HepG2 (cell line): ENCODE data around the gene ANKRD65. TPM values are rescaled to one million over a fixed set of nuclear protein-coding genes. Genes with fewer than 3 reads are reported as not detected.
A peak's percentile ranks its signal among the peaks of the same experiment; 100 is the strongest.

Experiments used
- ATF7 ChIP-seq, 2 experiments: fragments of 450-650 bp in 1 of 2; sonication (generic) in 1 of 2; formaldehyde crosslinking in 1 of 2; IDR thresholded peaks; 2 replicates each; pipeline versions ENCODE4 v1.4.0 to v1.6.1; 2016 to 2020; ENCODE audit warnings: antibody characterized with exemption in 1 of 2, mild to moderate bottlenecking in 1 of 2, missing genetic modification reagents in 1 of 2
- GABPB1 ChIP-seq: IDR thresholded peaks from 2 replicates; pipeline ENCODE4 v1.6.1; 2016; ENCODE audit warnings: mild to moderate bottlenecking, missing genetic modification reagents, moderate library complexity, missing compliant biosample characterization
- HMGA1 ChIP-seq: sonication (generic); formaldehyde crosslinking; conservative IDR thresholded peaks from 2 replicates; pipeline ENCODE4 v1.4.0; 2020; ENCODE audit warnings: missing genetic modification reagents
- HMGXB4 ChIP-seq, 2 experiments: sonication (generic) in 1 of 2; formaldehyde crosslinking in 1 of 2; IDR thresholded peaks; 2 replicates each; pipeline versions ENCODE4 v1.4.0 to v1.6.1; 2018 to 2020; ENCODE audit warnings: missing genetic modification reagents in 2 of 2, borderline replicate concordance in 1 of 2, low read depth in 1 of 2, mild to moderate bottlenecking in 1 of 2, missing biosample characterization in 1 of 2
- KDM2A ChIP-seq: sonication (generic); formaldehyde crosslinking; IDR thresholded peaks from 2 replicates; pipeline ENCODE4 v1.4.0; 2020; ENCODE audit warnings: low read depth, missing genetic modification reagents, borderline replicate concordance
- KDM6A ChIP-seq: IDR thresholded peaks from 2 replicates; pipeline ENCODE4 v1.6.1; 2016; ENCODE audit warnings: low read depth
- KLF11 ChIP-seq: IDR thresholded peaks from 2 replicates; pipeline ENCODE4 v1.6.1; 2016; ENCODE audit warnings: missing compliant biosample characterization
- KMT2B ChIP-seq: IDR thresholded peaks from 2 replicates; pipeline ENCODE4 v1.6.1; 2016; ENCODE audit warnings: missing genetic modification reagents, missing compliant biosample characterization
- RERE ChIP-seq: IDR thresholded peaks from 2 replicates; pipeline ENCODE4 v1.6.1; 2016; ENCODE audit warnings: low read depth, missing genetic modification reagents, missing compliant biosample characterization
- TCF7 ChIP-seq: sonication (generic); IDR thresholded peaks from 2 replicates; pipeline ENCODE4 v1.6.1; 2016; ENCODE audit warnings: antibody characterized with exemption, low read depth
- ZBTB20 ChIP-seq: sonication (generic); formaldehyde crosslinking; IDR thresholded peaks from 2 replicates; pipeline ENCODE4 v1.8.1; 2023; ENCODE audit warnings: missing genetic modification reagents, low read depth, mild to moderate bottlenecking, borderline replicate concordance
- ZFP41 ChIP-seq: sonication (generic); formaldehyde crosslinking; IDR thresholded peaks from 2 replicates; pipeline ENCODE4 v1.4.0; 2020; ENCODE audit warnings: mild to moderate bottlenecking, missing genetic modification reagents, borderline replicate concordance
- ZMYM4 ChIP-seq: sonication (generic); formaldehyde crosslinking; IDR thresholded peaks from 2 replicates; pipeline ENCODE4 v1.8.1; 2023; ENCODE audit warnings: mild to moderate bottlenecking, missing genetic modification reagents
- ZNF354B ChIP-seq: sonication (generic); formaldehyde crosslinking; IDR thresholded peaks from 2 replicates; pipeline ENCODE4 v1.8.0; 2022; ENCODE audit warnings: mild to moderate bottlenecking, missing genetic modification reagents
- ZNF543 ChIP-seq: sonication (generic); formaldehyde crosslinking; IDR thresholded peaks from 2 replicates; pipeline ENCODE4 v1.4.0; 2020; ENCODE audit warnings: mild to moderate bottlenecking, missing genetic modification reagents
- ZNF768 ChIP-seq: sonication (generic); formaldehyde crosslinking; IDR thresholded peaks from 2 replicates; pipeline ENCODE4 v1.4.0; 2020; ENCODE audit warnings: missing genetic modification reagents
- polyA plus RNA-seq, 8 experiments: library from polyadenylated mRNA; depleted of rRNA in 3 of 8; stranded (reverse) in 7 of 8; unstranded in 1 of 8; fragments of >200 nt; fragmentation: Illumina TruSeq in 4 of 8; extraction: Trizol in 4 of 8; gene quantifications; 2 replicates each; pipeline versions ENCODE4 v1.2.1 to v1.2.3, GENCODE V29; 2011 to 2016; ENCODE audit warnings: low read depth in 4 of 8, missing spikeins in 1 of 8, mixed read lengths in 1 of 8; ENCODE audit not compliant: insufficient read depth in 1 of 8
- total RNA-seq, 5 experiments: library from RNA; depleted of rRNA; stranded (reverse); fragments of >200 nt; fragmentation: Illumina TruSeq; extraction: Trizol; gene quantifications; 2 replicates each; pipeline ENCODE4 v1.2.3, GENCODE V29; 2016; ENCODE audit warnings: low read depth in 1 of 5
- TF ChIP-seq, protein P1 (sequence below): IDR thresholded peaks from 2 replicates; pipeline ENCODE4 v1.6.1; 2012; ENCODE audit warnings: low read length, improper control_type of control experiment

ANKRD65 gene
- total and polyA plus RNA-seq, 2 of the 13 experiments (the other 11 are each of a cell fraction or from before 2014, with no cell fraction given), result 12.1 to 30.1 TPM

- TF ChIP-seq HMGXB4 (CRISPR knock-in tag; IDR thresholded peaks at IDR 0.05; ENCODE audit: borderline replicate concordance in 1 of 2, low read depth in 1 of 2) (peak in 1 of 2 experiments; percentile 52; a peak in 1 of 4 replicates), KLF11 (CRISPR knock-in tag) (no peak), TCF7 (no peak), GABPB1 (peak; percentile 87), ZNF768 (no peak), ZBTB20 (CRISPR knock-in tag) (no peak), KDM6A (CRISPR knock-in tag) (0 out of 2 replicates have a peak, but pooled peaks have one; percentile 34), ATF7 (IDR thresholded peaks at IDR 0.05) (no peak), ATF7 (CRISPR knock-in tag; IDR thresholded peaks at IDR 0.05) (no peak), RERE (CRISPR knock-in tag) (no peak), KMT2B (CRISPR knock-in tag) (no peak), ZFP41 (no peak), ZNF354B (CRISPR knock-in tag) (no peak), KDM2A (CRISPR knock-in tag) (peak; percentile 72; the same call in 1 of the 2 replicates), ZMYM4 (CRISPR knock-in tag) (peak; percentile 63; the same call in 1 of the 2 replicates), ZNF543 (CRISPR knock-in tag) (no peak), HMGA1 (CRISPR knock-in tag) (no peak)
- TF ChIP-seq, protein P1, sequence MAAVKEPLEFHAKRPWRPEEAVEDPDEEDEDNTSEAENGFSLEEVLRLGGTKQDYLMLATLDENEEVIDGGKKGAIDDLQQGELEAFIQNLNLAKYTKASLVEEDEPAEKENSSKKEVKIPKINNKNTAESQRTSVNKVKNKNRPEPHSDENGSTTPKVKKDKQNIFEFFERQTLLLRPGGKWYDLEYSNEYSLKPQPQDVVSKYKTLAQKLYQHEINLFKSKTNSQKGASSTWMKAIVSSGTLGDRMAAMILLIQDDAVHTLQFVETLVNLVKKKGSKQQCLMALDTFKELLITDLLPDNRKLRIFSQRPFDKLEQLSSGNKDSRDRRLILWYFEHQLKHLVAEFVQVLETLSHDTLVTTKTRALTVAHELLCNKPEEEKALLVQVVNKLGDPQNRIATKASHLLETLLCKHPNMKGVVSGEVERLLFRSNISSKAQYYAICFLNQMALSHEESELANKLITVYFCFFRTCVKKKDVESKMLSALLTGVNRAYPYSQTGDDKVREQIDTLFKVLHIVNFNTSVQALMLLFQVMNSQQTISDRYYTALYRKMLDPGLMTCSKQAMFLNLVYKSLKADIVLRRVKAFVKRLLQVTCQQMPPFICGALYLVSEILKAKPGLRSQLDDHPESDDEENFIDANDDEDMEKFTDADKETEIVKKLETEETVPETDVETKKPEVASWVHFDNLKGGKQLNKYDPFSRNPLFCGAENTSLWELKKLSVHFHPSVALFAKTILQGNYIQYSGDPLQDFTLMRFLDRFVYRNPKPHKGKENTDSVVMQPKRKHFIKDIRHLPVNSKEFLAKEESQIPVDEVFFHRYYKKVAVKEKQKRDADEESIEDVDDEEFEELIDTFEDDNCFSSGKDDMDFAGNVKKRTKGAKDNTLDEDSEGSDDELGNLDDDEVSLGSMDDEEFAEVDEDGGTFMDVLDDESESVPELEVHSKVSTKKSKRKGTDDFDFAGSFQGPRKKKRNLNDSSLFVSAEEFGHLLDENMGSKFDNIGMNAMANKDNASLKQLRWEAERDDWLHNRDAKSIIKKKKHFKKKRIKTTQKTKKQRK, result no peak
Measured at GRCh38 chr1:1437904-1438376, 16.9 kb upstream of the ANKRD65 start (continued).
